A549 (cell line): Measurements from ENCODE around the gene ANAPC15. TPM values are rescaled to one million over a fixed set of nuclear protein-coding genes. Genes with fewer than 3 reads are reported as not detected.

Experiments used
- ATAC-seq, 2 experiments: fragments of 200-7000 bp in 1 of 2; fragments of >200 bp in 1 of 2; cut with Nextera tagmentation in 1 of 2; cut with Tn5 transposase in 1 of 2; 3 replicates each; pipeline versions ENCODE4 v1.8.0 to v1.9.1; 2018 to 2020; ENCODE audit warnings: mild to moderate bottlenecking in 1 of 2, moderate library complexity in 1 of 2
- CTCF ChIA-PET: fragments of 300-600 bp; sonication (Branson Sonifier 250); formaldehyde crosslinking; extraction: SDS; loops from one replicate; lab custom pipeline; 2021; ENCODE audit warnings: antibody characterized with exemption, inconsistent platforms; lab: Yijun Ruan, JAX
- POLR2A ChIA-PET: fragments of 350-600 bp; formaldehyde crosslinking; extraction: SDS; loops from one replicate; lab custom pipeline; 2021; ENCODE audit warnings: antibody characterized with exemption, inconsistent platforms; lab: Yijun Ruan, JAX
- DNase-seq, 2 experiments: peaks; one replicate each; pipeline versions ENCODE4 v3.0.0 to v3.0.0-alpha.2; 2011 to 2016; ENCODE audit warnings: low read depth in 1 of 2, low spot score in 1 of 2
- FAIRE-seq: peaks from 2 replicates; lab custom pipeline; 2011; peaks lifted over from hg19 to GRCh38; lab: Jason Lieb, UNC
- H3K27ac ChIP-seq, 2 experiments: fragments of >200 bp; sonication (Bioruptor Twin); formaldehyde crosslinking; 3 replicates each; pipeline ENCODE4 v1.5.1; 2016 to 2017
- H3K4me1 ChIP-seq: fragments of >200 bp; sonication (Bioruptor Twin); formaldehyde crosslinking; 3 replicates; pipeline ENCODE4 v1.6.1; 2016
- H3K4me2 ChIP-seq: fragments of >200 bp; sonication (Bioruptor Twin); formaldehyde crosslinking; 3 replicates; pipeline ENCODE4 v1.6.1; 2016
- H3K4me3 ChIP-seq: fragments of >200 bp; sonication (Bioruptor Twin); formaldehyde crosslinking; 3 replicates; pipeline ENCODE4 v1.5.1; 2016
- H3K9me3 ChIP-seq: fragments of >200 bp; sonication (Bioruptor Twin); formaldehyde crosslinking; 3 replicates; pipeline ENCODE4 v1.6.1; 2016
- BHLHE40 ChIP-seq: IDR thresholded peaks from 2 replicates; pipeline ENCODE4 v1.6.1; 2012; ENCODE audit warnings: low read depth, low read length, inconsistent platforms
- CBX2 ChIP-seq: fragments of 200-600 bp; sonication (generic); IDR thresholded peaks from 2 replicates; pipeline ENCODE4 v1.6.1; 2016; ENCODE audit warnings: low read depth, mild to moderate bottlenecking, borderline replicate concordance
- CEBPB ChIP-seq, 2 experiments: fragments of >200 bp in 1 of 2; sonication (Bioruptor Twin) in 1 of 2; formaldehyde crosslinking in 1 of 2; IDR thresholded peaks; 2 replicates each; pipeline ENCODE4 v1.6.1; 2012 to 2016
- CHD2 ChIP-seq: fragments of 150-350 bp; IDR thresholded peaks from 2 replicates; pipeline ENCODE4 v1.6.1; 2014; ENCODE audit warnings: low read length; ENCODE audit not compliant: partially characterized antibody
- EP300 ChIP-seq, 2 experiments: fragments of >200 bp; sonication (Bioruptor Twin); formaldehyde crosslinking; IDR thresholded peaks; 2 replicates in 1 of 2; 3 replicates in 1 of 2; pipeline ENCODE4 v1.6.1; 2016 to 2017
- FOSB ChIP-seq: fragments of 250-450 bp; sonication (Bioruptor Pico); IDR thresholded peaks from 2 replicates; pipeline ENCODE4 v1.5.0; 2020; ENCODE audit warnings: mild to moderate bottlenecking, moderate library complexity
- FOXS1 ChIP-seq: fragments of 250-450 bp; sonication (Bioruptor Pico); IDR thresholded peaks from 2 replicates; pipeline ENCODE4 v1.5.0; 2020; ENCODE audit warnings: mild to moderate bottlenecking, moderate library complexity
- HDAC2 ChIP-seq: fragments of 200-600 bp; sonication (generic); IDR thresholded peaks from 2 replicates; pipeline ENCODE4 v1.6.1; 2016
- HEYL ChIP-seq: fragments of 250-450 bp; sonication (Bioruptor Pico); IDR thresholded peaks from 2 replicates; pipeline ENCODE4 v1.8.0; 2021; ENCODE audit warnings: mild to moderate bottlenecking, moderate library complexity
- HOXA7 ChIP-seq: fragments of 250-450 bp; sonication (Bioruptor Pico); IDR thresholded peaks from 2 replicates; pipeline ENCODE4 v1.5.0; 2020; ENCODE audit warnings: mild to moderate bottlenecking, moderate library complexity
- HOXB5 ChIP-seq: fragments of 250-450 bp; sonication (Bioruptor Pico); IDR thresholded peaks from 2 replicates; pipeline ENCODE4 v1.5.0; 2020; ENCODE audit warnings: mild to moderate bottlenecking, moderate library complexity
- JUN ChIP-seq, 2 experiments: fragments of >200 bp; sonication (Bioruptor Twin); formaldehyde crosslinking; IDR thresholded peaks; 2 replicates in 1 of 2; 3 replicates in 1 of 2; pipeline ENCODE4 v1.6.1; 2016 to 2017
- KDM1A ChIP-seq: fragments of 200-600 bp; sonication (generic); IDR thresholded peaks from 2 replicates; pipeline ENCODE4 v1.6.1; 2016; ENCODE audit warnings: low read depth, mild to moderate bottlenecking
- NFE2L2 ChIP-seq: fragments of 150-350 bp; conservative IDR thresholded peaks from 2 replicates; pipeline ENCODE4 v1.6.1; 2014; ENCODE audit warnings: low read length
- NR3C1 ChIP-seq: fragments of >200 bp; sonication (Bioruptor Twin); formaldehyde crosslinking; IDR thresholded peaks from 3 replicates; pipeline ENCODE4 v1.6.1; 2017
- POLR2A ChIP-seq: IDR thresholded peaks from 2 replicates; pipeline ENCODE4 v1.6.1; 2012; ENCODE audit warnings: mild to moderate bottlenecking, low read length
- POLR2AphosphoS2 ChIP-seq: conservative IDR thresholded peaks from 2 replicates; pipeline ENCODE4 v1.6.1; 2012; ENCODE audit warnings: low read length, improper control_type of control experiment, inconsistent platforms
- RCOR1 ChIP-seq: fragments of 150-350 bp; IDR thresholded peaks from 2 replicates; pipeline ENCODE4 v1.6.1; 2014; ENCODE audit warnings: antibody characterized with exemption, low read length, low read depth
- RNF2 ChIP-seq: fragments of 200-600 bp; sonication (generic); IDR thresholded peaks from 2 replicates; pipeline ENCODE4 v1.6.1; 2016; ENCODE audit warnings: low read depth, mild to moderate bottlenecking, antibody characterized with exemption, moderate library complexity, borderline replicate concordance
- SMC3 ChIP-seq: fragments of >200 bp; sonication (Bioruptor Twin); formaldehyde crosslinking; IDR thresholded peaks from 3 replicates; pipeline ENCODE4 v1.6.1; 2018; ENCODE audit warnings: inconsistent platforms
- TFCP2L1 ChIP-seq: fragments of 250-450 bp; sonication (Bioruptor Pico); IDR thresholded peaks from 2 replicates; pipeline ENCODE4 v1.5.0; 2021; ENCODE audit warnings: mild to moderate bottlenecking
- TP53 ChIP-seq: fragments of 250-450 bp; sonication (Bioruptor Pico); IDR thresholded peaks from 2 replicates; pipeline ENCODE4 v1.5.0; 2021; ENCODE audit warnings: mild to moderate bottlenecking, moderate library complexity
- ZC3H11A ChIP-seq: fragments of 450-650 bp; IDR thresholded peaks from 2 replicates; pipeline ENCODE4 v1.6.1; 2014; ENCODE audit warnings: antibody characterized with exemption, mild to moderate bottlenecking
- ZNF302 ChIP-seq: fragments of 250-450 bp; sonication (Bioruptor Pico); IDR thresholded peaks from 2 replicates; pipeline ENCODE4 v1.9.0; 2021; ENCODE audit warnings: inconsistent platforms, mild to moderate bottlenecking, moderate library complexity
- WGBS: methylation state at CpG from one replicate; pipeline ENCODE4 v1.1.6; 2017; ENCODE audit errors: missing lambda C conversion rate; 5-methylcytosine and 5-hydroxymethylcytosine counted together
- polyA plus RNA-seq, 4 experiments: library from polyadenylated mRNA; depleted of rRNA in 3 of 4; stranded (reverse); fragments of >200 nt; fragmentation: RNase III in 1 of 4; extraction: RNeasy Plus Mini Kit Qiagen cat#74134 plus additional on column Dnase treatment in 1 of 4; gene quantifications; 2 replicates in 3 of 4; 3 replicates in 1 of 4; pipeline ENCODE4 v1.2.3, GENCODE V29; 2011 to 2017
- TF ChIP-seq, protein P1 (sequence below): fragments of >200 bp; sonication (Bioruptor Twin); formaldehyde crosslinking; IDR thresholded peaks from 2 replicates; pipeline ENCODE4 v1.6.1; 2016
- TF ChIP-seq, protein P2 (sequence below): fragments of 150-350 bp; IDR thresholded peaks from 2 replicates; pipeline ENCODE4 v1.6.1; 2014; ENCODE audit warnings: low read depth, mild to moderate bottlenecking, low read length
- TF ChIP-seq, protein P3 (sequence below): IDR thresholded peaks from 2 replicates; pipeline ENCODE4 v1.6.1; 2012
- TF ChIP-seq, protein P4 (sequence below): fragments of 450-650 bp; IDR thresholded peaks from 2 replicates; pipeline ENCODE4 v1.6.1; 2014; ENCODE audit warnings: antibody characterized with exemption

ANAPC15 gene
- polyA plus RNA-seq, 2 of the 4 experiments (the other 2 are of a cell fraction), result 88.2 to 96.2 TPM

DNA sequence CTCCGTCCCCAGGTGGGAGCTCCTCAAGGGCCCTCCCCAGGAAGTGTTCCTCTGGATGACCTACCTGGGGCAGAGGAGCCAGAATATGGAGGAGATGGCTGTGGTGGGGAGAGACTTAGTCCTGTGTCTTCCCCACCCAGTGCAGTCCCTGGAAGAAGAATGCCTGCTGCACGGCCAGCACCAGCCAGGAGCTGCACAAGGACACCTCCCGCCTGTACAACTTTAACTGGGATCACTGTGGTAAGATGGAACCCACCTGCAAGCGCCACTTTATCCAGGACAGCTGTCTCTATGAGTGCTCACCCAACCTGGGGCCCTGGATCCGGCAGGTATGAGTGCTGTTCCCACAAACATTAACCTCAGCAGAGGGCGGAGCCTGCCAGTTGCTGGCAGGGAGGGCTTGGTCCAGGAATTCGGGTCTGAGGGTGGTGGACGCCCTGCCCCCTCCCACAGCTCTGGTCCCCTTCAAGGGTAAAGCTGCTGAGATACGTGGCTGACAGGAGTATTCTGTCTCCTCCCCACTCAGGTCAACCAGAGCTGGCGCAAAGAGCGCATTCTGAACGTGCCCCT lies 26.4 kb upstream of the ANAPC15 start:
- no peak overlapping the region for H3K4me3 ChIP-seq
- no peak for DNase-seq
- 75% methylated on average over 7 of the region's 12 CpGs for WGBS
- peaks cover 9% of the 10 kb centered on the region; the same call in 2 of the 3 replicates for H3K4me1 ChIP-seq
- H3K9me3 ChIP-seq, result no peaks in the 10 kb centered on the region
- CTCF ChIA-PET, result interaction anchor here (1.1 to 2.1 kb wide), 4 partner anchors 8 to 114 kb away, joined by 3 to 7 read pairs (median 4); no protein-coding TSS in a partner anchor
- POLR2A ChIA-PET, result no interaction called here
- TF ChIP-seq, protein P1, sequence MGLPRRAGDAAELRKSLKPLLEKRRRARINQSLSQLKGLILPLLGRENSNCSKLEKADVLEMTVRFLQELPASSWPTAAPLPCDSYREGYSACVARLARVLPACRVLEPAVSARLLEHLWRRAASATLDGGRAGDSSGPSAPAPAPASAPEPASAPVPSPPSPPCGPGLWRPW, result no peak
- TF ChIP-seq SMC3, result no peak
- TF ChIP-seq, protein P2, sequence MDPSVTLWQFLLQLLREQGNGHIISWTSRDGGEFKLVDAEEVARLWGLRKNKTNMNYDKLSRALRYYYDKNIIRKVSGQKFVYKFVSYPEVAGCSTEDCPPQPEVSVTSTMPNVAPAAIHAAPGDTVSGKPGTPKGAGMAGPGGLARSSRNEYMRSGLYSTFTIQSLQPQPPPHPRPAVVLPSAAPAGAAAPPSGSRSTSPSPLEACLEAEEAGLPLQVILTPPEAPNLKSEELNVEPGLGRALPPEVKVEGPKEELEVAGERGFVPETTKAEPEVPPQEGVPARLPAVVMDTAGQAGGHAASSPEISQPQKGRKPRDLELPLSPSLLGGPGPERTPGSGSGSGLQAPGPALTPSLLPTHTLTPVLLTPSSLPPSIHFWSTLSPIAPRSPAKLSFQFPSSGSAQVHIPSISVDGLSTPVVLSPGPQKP, result no peak
- no peak for TF ChIP-seq HOXB5 (CRISPR knock-in tag)
- TF ChIP-seq, protein P3, sequence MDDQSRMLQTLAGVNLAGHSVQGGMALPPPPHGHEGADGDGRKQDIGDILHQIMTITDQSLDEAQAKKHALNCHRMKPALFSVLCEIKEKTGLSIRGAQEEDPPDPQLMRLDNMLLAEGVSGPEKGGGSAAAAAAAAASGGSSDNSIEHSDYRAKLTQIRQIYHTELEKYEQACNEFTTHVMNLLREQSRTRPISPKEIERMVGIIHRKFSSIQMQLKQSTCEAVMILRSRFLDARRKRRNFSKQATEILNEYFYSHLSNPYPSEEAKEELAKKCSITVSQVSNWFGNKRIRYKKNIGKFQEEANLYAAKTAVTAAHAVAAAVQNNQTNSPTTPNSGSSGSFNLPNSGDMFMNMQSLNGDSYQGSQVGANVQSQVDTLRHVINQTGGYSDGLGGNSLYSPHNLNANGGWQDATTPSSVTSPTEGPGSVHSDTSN, result no peak
- no peak for TF ChIP-seq POLR2AphosphoS2
- no peak for TF ChIP-seq HEYL (CRISPR knock-in tag)
- TF ChIP-seq RNF2, result no peak
- no peak for TF ChIP-seq EP300 (IDR thresholded peaks at IDR 0.05)
- no peak for TF ChIP-seq TP53 (CRISPR knock-in tag)
- no peak for TF ChIP-seq CHD2
- no peak for TF ChIP-seq POLR2A
- no peak for TF ChIP-seq ZNF302 (CRISPR knock-in tag)
- no peak for TF ChIP-seq NR3C1
- TF ChIP-seq ZC3H11A, result no peak
- no peak for TF ChIP-seq FOXS1 (CRISPR knock-in tag)
- TF ChIP-seq CEBPB (IDR thresholded peaks at IDR 0.05), result no peak
- no peak for TF ChIP-seq HOXA7 (CRISPR knock-in tag)
- TF ChIP-seq, all 56 proteins: peak for 0
- ATAC-seq, result no peak
- Histone ChIP-seq H3K4me2 (no peak overlapping the region), H3K27ac (no peak overlapping the region)
- no peak for FAIRE-seq

DNA sequence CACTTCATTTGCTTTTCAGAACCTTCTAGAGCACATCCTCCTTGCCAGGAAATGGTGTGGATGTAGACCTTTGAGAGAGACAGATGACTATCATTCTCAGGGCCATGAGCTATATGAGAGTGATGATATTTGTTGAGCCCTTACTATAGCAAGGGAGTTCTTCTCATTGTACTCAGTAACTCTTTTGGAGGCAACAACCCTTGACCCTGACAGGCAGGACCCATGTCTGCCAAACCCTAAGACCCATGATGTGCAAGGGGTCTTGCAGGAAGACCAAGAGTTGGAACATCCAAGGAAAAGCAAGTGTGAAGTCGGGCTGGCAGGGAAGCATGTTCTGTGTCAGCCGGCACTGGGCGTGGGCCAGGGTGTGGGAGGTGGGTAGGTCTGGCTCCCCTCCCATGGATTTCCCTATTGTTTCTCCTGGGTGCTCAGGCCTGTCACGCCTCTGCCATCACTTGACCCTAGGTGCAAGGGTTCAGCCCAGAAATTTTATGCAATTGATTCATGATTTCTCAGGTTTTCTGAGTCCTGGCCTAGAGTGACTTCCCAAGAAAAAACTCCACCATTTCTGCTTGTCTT lies 24.3 kb upstream of the ANAPC15 start:
- Histone ChIP-seq H3K4me3 (no peak overlapping the region), H3K27ac (no peak overlapping the region), H3K4me2 (no peak overlapping the region), H3K4me1 (peaks cover 9% of the 10 kb centered on the region; the same call in 2 of the 3 replicates), H3K9me3 (no peaks in the 10 kb centered on the region)
- no peak for ATAC-seq
- FAIRE-seq, result peak; percentile 13
- no peak for DNase-seq
- TF ChIP-seq, protein P1, result no peak
- TF ChIP-seq RCOR1 (no peak), CBX2 (no peak), EP300 (IDR thresholded peaks at IDR 0.05) (no peak), RNF2 (no peak), TFCP2L1 (CRISPR knock-in tag) (no peak), FOXS1 (CRISPR knock-in tag) (no peak), HDAC2 (no peak), KDM1A (no peak), JUN (IDR thresholded peaks at IDR 0.05) (no peak), BHLHE40 (no peak), FOSB (CRISPR knock-in tag) (no peak), NFE2L2 (no peak)
- TF ChIP-seq, protein P2, result no peak
- TF ChIP-seq, protein P4, sequence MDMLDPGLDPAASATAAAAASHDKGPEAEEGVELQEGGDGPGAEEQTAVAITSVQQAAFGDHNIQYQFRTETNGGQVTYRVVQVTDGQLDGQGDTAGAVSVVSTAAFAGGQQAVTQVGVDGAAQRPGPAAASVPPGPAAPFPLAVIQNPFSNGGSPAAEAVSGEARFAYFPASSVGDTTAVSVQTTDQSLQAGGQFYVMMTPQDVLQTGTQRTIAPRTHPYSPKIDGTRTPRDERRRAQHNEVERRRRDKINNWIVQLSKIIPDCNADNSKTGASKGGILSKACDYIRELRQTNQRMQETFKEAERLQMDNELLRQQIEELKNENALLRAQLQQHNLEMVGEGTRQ, result no peak
- 78% methylated on average over 4 of the region's 4 CpGs for WGBS
- CTCF ChIA-PET, result no interaction called here
- POLR2A ChIA-PET, result no interaction called here
